EL (cell line): ENCODE results near the gene LTB.
A peak's percentile ranks its signal among the peaks of the same experiment; 100 is the strongest.

Experiments used
- DNase-seq: peaks from one replicate; pipeline ENCODE4 v3.0.0-alpha.2; 2016

Gene LTB

GRCh38 chr6:31546958-31547726 lies 35.1 kb downstream of the LTB start, which contains the start of gene NFKBIL1:
TSS of gene NFKBIL1 (plus strand) at chr6:31547608. CDS start at chr6:31547695, 87 bp downstream.
- DNase-seq, result peak; percentile 98

DNA sequence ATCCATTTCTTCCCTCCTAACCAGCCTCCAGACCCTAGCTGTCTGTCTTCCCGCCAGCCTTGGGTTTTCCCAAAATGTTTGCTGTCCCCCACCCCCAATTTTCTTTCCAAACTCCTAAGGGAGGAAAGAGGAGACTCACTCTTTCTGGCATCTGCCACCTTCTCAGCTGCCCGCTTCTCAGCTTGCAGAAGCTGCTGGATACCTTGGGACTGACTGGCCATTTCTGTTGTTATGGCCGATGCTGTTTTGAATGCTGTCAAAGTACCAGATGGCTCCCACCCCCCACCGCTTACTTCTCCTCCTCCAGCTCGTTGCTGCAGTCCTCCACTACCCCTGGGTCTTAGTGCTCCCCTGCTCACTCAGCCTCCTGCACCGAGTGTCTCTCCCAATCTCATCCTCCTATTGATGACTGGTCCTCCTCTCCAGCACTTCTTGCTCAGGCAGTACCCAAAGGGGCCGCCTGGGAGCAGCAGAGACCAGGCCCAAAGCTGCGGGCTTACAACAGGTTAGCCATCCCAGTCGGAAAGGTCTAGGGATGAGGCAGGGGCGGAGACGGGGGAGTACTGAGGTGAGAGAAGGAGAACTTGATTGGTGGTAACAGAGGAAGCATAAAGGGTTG lies 35.8 kb downstream of the LTB start, which contains the start of gene ATP6V1G2:
TSS of gene ATP6V1G2 (minus strand) at position 270 of the 619 bp plus-strand sequence. CDS start at position 221, 49 bp downstream.
- DNase-seq, result peak; percentile 93

DNA sequence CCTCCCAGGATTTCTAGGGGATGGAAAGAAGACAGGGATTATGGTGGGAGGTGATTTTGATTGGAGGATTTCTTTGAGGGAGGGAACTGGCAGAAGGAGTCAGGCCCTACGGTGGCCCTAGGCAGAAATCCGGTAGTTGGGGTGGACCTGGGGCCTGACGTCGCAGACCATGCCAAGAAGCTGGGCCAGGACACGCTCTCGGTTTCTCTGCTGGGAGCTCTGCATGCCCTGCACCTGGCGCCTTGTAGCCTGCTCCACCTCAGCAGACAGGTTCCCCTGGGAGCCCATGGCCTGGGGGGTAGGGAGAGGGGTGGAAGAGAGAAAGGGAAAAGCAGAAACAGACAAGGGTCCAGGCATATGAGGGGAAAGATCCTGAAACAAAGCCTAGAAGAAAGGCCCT lies 36.9 kb downstream of the LTB start:
- no peak for DNase-seq

- DNase-seq, result no peak
These were observed 37.5 kb downstream of the LTB start for GRCh38 chr6:31544676-31545075.

DNA sequence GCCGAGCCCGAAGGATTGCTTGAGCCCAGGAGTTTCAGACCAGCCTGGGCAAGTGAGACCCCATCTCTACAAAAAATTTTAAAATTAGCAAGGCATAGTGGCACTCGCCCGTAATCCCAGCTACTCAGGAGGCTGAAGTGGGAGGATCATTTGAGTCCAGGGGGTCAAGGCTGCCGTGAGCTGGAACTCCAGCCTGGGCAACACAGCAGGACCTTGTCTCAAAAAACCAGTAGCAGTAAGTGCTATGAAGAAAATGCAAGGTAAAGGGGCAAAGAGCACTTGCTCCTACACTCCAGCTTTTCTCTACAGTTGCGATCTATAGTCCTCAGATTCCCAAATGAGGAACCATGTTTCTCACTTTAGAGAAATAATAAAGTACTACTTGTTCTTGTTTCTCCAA lies 38.6 kb downstream of the LTB start:
- DNase-seq, result no peak

- peak; percentile 98 for DNase-seq
These were observed 40.3 kb downstream of the LTB start, which contains the start of gene DDX39B for GRCh38 chr6:31541658-31542521. TSS of gene DDX39B (minus strand) at chr6:31542003. CDS start at chr6:31540532, 1,471 bp downstream.

GRCh38 chr6:31541059-31541657 lies 41.1 kb downstream of the LTB start:
- DNase-seq, result peak; percentile 56

DNA sequence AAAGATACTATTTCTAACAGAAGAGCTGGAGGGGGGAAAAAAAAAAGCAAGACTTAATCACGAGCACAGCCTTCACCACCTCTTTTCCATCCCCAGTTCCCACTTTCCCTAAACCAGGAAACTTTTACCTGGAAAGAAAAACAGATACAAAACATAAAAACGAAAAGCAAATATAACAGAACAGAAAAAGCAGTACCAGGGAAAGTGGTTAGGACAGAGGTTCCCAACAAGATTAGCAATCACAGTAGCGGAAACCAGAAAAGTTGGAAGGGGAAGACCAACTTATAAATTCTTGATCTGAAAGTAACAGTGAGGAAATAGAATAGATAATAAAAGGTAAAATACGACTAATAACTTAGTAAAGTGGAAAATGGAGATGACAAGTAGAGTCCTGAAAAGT lies 41.6 kb downstream of the LTB start:
- DNase-seq, result no peak

- DNase-seq, result no peak
These were observed 43.3 kb downstream of the LTB start for GRCh38 chr6:31538805-31539400.

- DNase-seq, result no peak
These were observed 46.5 kb downstream of the LTB start for GRCh38 chr6:31535538-31536324.

DNA sequence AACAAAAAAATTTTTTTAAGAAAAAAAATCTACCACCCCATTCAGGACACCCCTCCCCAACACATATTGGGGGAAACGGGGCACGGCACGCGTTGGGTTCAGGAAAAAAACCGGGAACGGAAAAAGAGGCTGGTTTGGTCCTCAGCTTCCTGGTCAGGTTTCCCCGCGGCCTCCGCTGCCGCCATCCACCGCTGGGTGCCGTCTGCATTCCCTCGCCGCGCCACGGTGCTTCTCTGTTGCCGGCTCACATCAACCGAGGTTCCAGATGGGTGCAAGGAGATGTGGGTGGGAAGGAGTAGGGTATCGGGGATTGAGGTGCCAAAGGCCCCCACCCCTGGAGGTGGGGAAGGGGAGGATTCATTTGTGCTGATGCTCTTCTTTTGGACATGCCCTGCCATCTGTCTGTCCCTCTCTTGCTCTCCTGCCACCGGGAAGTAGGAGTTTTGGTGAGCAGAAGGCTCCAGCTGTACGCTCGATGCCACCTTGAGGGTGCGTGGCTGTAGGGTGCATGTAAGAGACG lies 47.6 kb downstream of the LTB start:
- DNase-seq, result no peak

DNA sequence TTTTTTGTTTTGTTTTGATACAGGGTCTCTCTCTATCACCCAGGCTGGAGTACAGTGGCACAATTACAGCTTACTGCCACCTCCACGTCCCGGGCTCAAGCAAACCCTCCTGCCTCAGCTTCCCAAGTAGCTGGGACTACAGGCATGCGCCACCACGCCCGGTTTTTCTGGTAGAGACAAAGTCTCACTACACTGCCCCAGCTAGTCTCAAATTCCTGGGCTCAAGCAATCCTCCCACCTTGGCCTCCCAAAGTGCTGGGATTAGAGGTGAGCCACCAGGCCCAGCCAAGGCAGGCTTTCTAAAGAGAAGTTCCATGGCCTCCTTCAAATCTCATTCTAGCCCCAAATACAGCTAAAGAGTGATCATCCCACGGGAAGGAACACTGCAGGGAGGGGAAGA lies 48.2 kb downstream of the LTB start:
- DNase-seq, result no peak

DNA sequence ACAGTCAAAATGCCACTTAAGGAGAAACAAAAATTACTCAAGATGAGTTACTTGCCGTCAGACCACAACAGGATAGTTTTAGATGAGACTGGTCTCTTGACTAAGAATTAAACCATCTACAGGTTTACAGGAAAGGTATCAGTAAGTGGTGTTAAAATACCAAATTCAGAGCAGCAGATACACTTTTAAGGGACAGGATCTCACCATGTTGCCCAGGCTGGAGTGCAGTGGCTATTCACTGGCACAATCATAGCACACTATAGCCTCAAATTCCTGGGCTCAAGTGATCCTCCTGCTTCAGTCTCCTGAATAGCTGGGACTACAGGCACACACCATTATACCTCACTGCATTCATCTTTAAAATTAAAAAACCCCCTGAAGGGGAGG lies 48.8 kb downstream of the LTB start:
- DNase-seq, result no peak

GRCh38 chr6:31532644-31533454 lies 49.4 kb downstream of the LTB start:
- no peak for DNase-seq

- no peak for DNase-seq
These were observed 50.2 kb downstream of the LTB start for GRCh38 chr6:31531771-31532643.

DNA sequence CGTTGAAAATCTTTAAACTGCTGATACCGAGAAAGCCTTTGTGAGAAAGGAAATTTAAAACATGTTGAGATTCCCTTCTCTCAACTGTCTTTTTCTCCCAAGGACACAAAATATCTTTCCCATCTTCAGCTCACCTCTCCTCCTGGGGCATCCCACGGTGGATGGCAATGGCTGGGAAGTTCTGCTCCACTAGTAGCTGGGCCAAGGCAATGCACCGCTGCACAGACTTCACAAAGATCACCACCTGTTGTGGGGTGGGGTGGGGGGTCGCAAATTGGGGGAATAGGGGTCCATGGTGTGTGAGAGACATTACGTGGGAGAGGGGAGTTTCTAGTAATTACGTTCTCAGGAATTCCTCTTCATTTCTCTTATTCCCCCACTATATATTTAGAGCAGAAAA lies 51.1 kb downstream of the LTB start:
- no peak for DNase-seq

DNA sequence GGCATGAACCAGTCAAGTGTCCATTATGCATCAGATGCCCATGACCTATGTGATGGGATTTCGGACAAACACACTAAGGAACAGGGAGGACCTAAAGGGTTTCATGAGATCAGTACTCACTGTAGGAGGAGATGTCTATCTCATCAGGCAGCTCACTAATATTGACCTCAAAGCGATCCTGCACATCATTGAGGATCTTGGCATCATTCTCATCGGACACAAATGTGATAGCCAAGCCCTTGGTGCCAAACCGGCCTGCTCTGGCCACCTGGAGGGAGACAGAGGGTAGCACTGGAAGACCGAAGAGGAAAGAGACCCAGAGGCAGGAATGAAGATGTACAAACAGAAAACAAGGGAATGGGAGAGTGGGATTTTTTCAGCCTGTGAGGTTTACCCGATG lies 51.6 kb downstream of the LTB start:
- no peak for DNase-seq
